ENCODE measurements around the gene DCP1B.

Gene DCP1B

DNA sequence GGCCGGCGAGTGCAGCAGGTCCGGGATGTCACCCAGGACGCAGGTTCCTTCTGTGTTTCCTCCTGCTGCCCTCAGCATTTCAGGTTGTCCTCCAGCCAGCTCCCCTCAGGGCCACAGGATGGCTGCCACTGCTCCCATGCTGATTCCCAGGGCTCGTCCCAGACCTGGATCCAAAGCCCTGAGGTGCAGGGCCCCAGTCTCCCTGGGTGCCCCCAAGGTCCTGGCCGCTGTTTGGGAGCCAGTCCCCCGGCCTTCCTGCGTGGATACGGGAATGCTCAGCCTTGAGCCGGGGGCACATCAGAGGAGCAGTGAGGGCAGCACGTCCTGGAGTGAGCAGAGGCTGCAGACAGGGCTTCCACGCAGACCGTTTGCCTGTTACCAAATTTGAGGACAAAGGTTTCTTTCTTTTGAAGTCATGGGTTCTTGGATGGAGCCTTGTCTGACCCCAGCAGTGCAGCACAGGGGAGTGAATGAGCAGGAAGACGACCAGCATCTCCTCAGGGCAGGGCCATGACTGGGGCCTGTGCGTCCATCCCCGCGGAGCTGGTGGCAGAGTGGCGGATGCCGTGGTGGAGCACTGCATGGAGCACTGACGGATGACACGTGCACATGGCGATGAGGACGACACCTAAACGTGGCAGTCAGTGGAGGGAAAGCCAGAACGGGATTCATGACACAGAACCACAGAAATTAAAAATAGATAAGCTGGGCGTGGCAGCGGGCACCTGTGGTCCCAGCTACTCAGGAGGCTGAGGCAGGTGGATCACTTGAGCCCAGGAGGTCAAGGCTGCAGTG is 73.3 kb downstream of the DCP1B start:
- Histone ChIP-seq H3K4me1 (ENCODE audit: control insufficient read depth, insufficient read depth, low read length, poor library complexity, severe bottlenecking) (no peaks in the 10 kb centered on the region), H3K4me3 (ENCODE audit: insufficient read depth, low read depth, low read length, poor library complexity, severe bottlenecking) (no peak overlapping the region), H3K27ac (ENCODE audit: insufficient read depth, low read length, poor library complexity, severe bottlenecking) (no peak overlapping the region), H3K36me3 (ENCODE audit: control insufficient read depth, insufficient read depth, low read length) (no peaks in the 10 kb centered on the region), H3K9me3 (ENCODE audit: control insufficient read depth, low read length) (no peaks in the 10 kb centered on the region), H3K27me3 (replicated peaks; ENCODE audit: control insufficient read depth, insufficient read depth, low read length, poor library complexity, severe bottlenecking) (no peaks in the 10 kb centered on the region)
- DNase-seq = no peak

- Histone ChIP-seq H3K4me1 (ENCODE audit: control insufficient read depth, insufficient read depth, low read length, poor library complexity, severe bottlenecking) (peaks cover under 1% of the 10 kb centered on the region), H3K36me3 (ENCODE audit: control insufficient read depth, insufficient read depth, low read length) (no peaks in the 10 kb centered on the region), H3K27ac (ENCODE audit: insufficient read depth, low read length, poor library complexity, severe bottlenecking) (no peak overlapping the region), H3K9me3 (ENCODE audit: control insufficient read depth, low read length) (no peaks in the 10 kb centered on the region), H3K27me3 (replicated peaks; ENCODE audit: control insufficient read depth, insufficient read depth, low read length, poor library complexity, severe bottlenecking) (no peaks in the 10 kb centered on the region), H3K4me3 (ENCODE audit: insufficient read depth, low read depth, low read length, poor library complexity, severe bottlenecking) (no peak overlapping the region)
- DNase-seq = no peak
Observed at GRCh38 chr12:1929985-1930802, 74.1 kb downstream of the DCP1B start.

- Histone ChIP-seq H3K4me1 (ENCODE audit: control insufficient read depth, insufficient read depth, low read length, poor library complexity, severe bottlenecking) (peaks cover 2% of the 10 kb centered on the region), H3K36me3 (ENCODE audit: control insufficient read depth, insufficient read depth, low read length) (no peaks in the 10 kb centered on the region), H3K27me3 (replicated peaks; ENCODE audit: control insufficient read depth, insufficient read depth, low read length, poor library complexity, severe bottlenecking) (no peaks in the 10 kb centered on the region), H3K9me3 (ENCODE audit: control insufficient read depth, low read length) (no peaks in the 10 kb centered on the region), H3K27ac (ENCODE audit: insufficient read depth, low read length, poor library complexity, severe bottlenecking) (no peak overlapping the region), H3K4me3 (ENCODE audit: insufficient read depth, low read depth, low read length, poor library complexity, severe bottlenecking) (no peak overlapping the region)
- DNase-seq = no peak
Observed at GRCh38 chr12:1929241-1929984, 74.8 kb downstream of the DCP1B start.

GRCh38 chr12:1928439-1929121 is 75.7 kb downstream of the DCP1B start:
- Histone ChIP-seq H3K9me3 (ENCODE audit: control insufficient read depth, low read length) (no peaks in the 10 kb centered on the region), H3K27me3 (replicated peaks; ENCODE audit: control insufficient read depth, insufficient read depth, low read length, poor library complexity, severe bottlenecking) (no peaks in the 10 kb centered on the region), H3K4me3 (ENCODE audit: insufficient read depth, low read depth, low read length, poor library complexity, severe bottlenecking) (no peak overlapping the region), H3K36me3 (ENCODE audit: control insufficient read depth, insufficient read depth, low read length) (no peaks in the 10 kb centered on the region), H3K4me1 (ENCODE audit: control insufficient read depth, insufficient read depth, low read length, poor library complexity, severe bottlenecking) (peaks cover 2% of the 10 kb centered on the region), H3K27ac (ENCODE audit: insufficient read depth, low read length, poor library complexity, severe bottlenecking) (no peak overlapping the region)
- DNase-seq = no peak

- H3K4me3 ChIP-seq (ENCODE audit: insufficient read depth, low read depth, low read length, poor library complexity, severe bottlenecking) = no peak overlapping the region
- no peak overlapping the region for H3K27ac ChIP-seq (ENCODE audit: insufficient read depth, low read length, poor library complexity, severe bottlenecking)
- no peaks in the 10 kb centered on the region for H3K36me3 ChIP-seq (ENCODE audit: control insufficient read depth, insufficient read depth, low read length)
- no peaks in the 10 kb centered on the region for H3K9me3 ChIP-seq (ENCODE audit: control insufficient read depth, low read length)
- no peak for DNase-seq
- no peaks in the 10 kb centered on the region for H3K27me3 ChIP-seq (replicated peaks; ENCODE audit: control insufficient read depth, insufficient read depth, low read length, poor library complexity, severe bottlenecking)
- H3K4me1 ChIP-seq (ENCODE audit: control insufficient read depth, insufficient read depth, low read length, poor library complexity, severe bottlenecking) = peaks cover 2% of the 10 kb centered on the region
Observed at GRCh38 chr12:1927751-1928351, 76.4 kb downstream of the DCP1B start.

DNA sequence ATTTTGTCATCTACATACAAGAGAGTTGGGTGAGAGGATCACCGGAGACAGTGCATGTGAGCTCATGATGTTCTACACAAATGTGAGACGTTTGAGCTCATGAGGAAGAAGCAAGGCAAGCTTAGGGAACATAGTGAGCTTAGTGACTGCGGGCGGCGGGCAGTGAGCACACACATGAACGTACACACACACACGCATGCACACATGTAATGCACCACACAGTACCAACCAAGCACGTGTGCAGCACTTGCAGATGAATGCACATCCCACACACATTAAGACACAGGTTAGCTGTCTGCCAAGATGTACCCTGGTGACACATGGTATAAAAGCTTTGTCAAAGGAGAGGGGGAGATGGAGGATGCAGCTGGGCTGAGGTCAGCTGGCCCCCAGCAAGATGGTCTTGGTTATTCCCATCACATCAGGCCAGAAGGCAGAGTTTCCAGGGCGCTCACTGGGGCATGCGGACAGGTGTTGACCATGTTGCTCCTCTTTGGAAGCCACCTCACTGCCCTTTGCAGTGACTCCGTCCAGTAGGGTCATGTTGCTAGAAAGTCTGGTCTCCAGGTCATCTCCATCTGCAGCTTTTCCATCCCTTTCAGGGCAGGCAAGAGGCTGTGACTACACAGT is 77.1 kb downstream of the DCP1B start:
- Histone ChIP-seq H3K4me1 (ENCODE audit: control insufficient read depth, insufficient read depth, low read length, poor library complexity, severe bottlenecking) (peaks cover 2% of the 10 kb centered on the region), H3K27me3 (replicated peaks; ENCODE audit: control insufficient read depth, insufficient read depth, low read length, poor library complexity, severe bottlenecking) (no peaks in the 10 kb centered on the region)
- no peak for DNase-seq

GRCh38 chr12:1926251-1926657 is 78.0 kb downstream of the DCP1B start:
- H3K27me3 ChIP-seq (replicated peaks; ENCODE audit: control insufficient read depth, insufficient read depth, low read length, poor library complexity, severe bottlenecking) = no peaks in the 10 kb centered on the region
- H3K36me3 ChIP-seq (ENCODE audit: control insufficient read depth, insufficient read depth, low read length) = no peaks in the 10 kb centered on the region
- no peaks in the 10 kb centered on the region for H3K9me3 ChIP-seq (ENCODE audit: control insufficient read depth, low read length)
- H3K4me1 ChIP-seq (ENCODE audit: control insufficient read depth, insufficient read depth, low read length, poor library complexity, severe bottlenecking) = peaks cover 2% of the 10 kb centered on the region
- H3K4me3 ChIP-seq (ENCODE audit: insufficient read depth, low read depth, low read length, poor library complexity, severe bottlenecking) = no peak overlapping the region
- no peak for DNase-seq
- H3K27ac ChIP-seq (ENCODE audit: insufficient read depth, low read length, poor library complexity, severe bottlenecking) = no peak overlapping the region

More for the DNA sequence above, 77.1 kb downstream of the DCP1B start:
- Histone ChIP-seq H3K9me3 (ENCODE audit: control insufficient read depth, low read length) (no peaks in the 10 kb centered on the region), H3K27ac (ENCODE audit: insufficient read depth, low read length, poor library complexity, severe bottlenecking) (no peak overlapping the region), H3K36me3 (ENCODE audit: control insufficient read depth, insufficient read depth, low read length) (no peaks in the 10 kb centered on the region), H3K4me3 (ENCODE audit: insufficient read depth, low read depth, low read length, poor library complexity, severe bottlenecking) (no peak overlapping the region)

DNA sequence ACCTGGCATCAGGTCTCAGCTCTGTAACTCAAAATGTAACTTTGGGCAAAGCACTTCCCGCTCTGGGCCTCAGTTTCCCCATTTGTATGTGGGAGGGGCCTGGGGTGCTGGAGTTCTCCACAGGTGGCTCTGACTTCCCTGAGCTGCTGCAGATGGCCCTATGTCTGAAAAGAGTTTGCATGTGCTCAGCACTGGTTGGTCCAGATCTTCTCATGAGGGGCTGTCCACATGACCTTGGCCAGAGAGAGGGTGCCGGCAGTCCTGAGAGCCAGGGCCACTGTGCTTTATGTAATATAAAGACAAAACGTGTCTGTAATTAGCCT is 78.6 kb downstream of the DCP1B start:
- no peaks in the 10 kb centered on the region for H3K27me3 ChIP-seq (replicated peaks; ENCODE audit: control insufficient read depth, insufficient read depth, low read length, poor library complexity, severe bottlenecking)
- H3K4me3 ChIP-seq (ENCODE audit: insufficient read depth, low read depth, low read length, poor library complexity, severe bottlenecking) = no peak overlapping the region
- H3K9me3 ChIP-seq (ENCODE audit: control insufficient read depth, low read length) = no peaks in the 10 kb centered on the region
- peaks cover 2% of the 10 kb centered on the region for H3K4me1 ChIP-seq (ENCODE audit: control insufficient read depth, insufficient read depth, low read length, poor library complexity, severe bottlenecking)
- no peak for DNase-seq
- H3K36me3 ChIP-seq (ENCODE audit: control insufficient read depth, insufficient read depth, low read length) = no peaks in the 10 kb centered on the region
- no peak overlapping the region for H3K27ac ChIP-seq (ENCODE audit: insufficient read depth, low read length, poor library complexity, severe bottlenecking)

DNA sequence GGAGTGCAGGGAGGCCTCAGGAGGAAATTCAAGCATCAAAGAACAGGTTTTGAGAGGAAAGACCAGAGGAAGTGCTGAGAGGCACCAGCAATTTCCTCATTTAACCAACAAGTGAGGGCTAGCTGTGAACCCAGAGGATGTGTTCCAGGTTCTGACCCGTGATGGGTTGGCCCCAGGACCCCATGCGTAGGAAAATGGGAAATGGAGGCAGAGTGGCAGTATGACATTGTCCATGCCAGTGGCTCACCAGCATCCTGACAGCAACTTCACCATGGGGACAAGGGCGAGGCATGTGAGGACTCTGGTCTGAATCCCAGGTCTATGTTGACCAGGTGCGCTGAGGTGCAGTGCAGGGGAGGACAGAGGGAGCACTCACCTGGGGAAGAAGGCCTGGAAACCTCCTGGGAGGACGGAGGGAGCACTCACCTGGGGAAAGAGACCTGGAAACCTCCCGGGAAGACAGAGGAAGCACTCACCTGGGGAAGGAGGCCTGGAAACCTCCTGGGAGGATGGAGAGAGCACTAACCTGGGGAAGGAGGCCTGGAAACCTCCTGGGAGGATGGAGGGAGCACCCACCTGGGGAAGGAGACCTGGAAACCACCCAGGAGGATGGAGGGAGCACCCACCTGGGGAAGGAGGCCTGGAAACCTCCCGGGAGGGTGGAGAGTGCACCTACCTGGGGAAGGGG is 79.1 kb downstream of the DCP1B start:
- peaks cover 2% of the 10 kb centered on the region for H3K4me1 ChIP-seq (ENCODE audit: control insufficient read depth, insufficient read depth, low read length, poor library complexity, severe bottlenecking)
- H3K27me3 ChIP-seq (replicated peaks; ENCODE audit: control insufficient read depth, insufficient read depth, low read length, poor library complexity, severe bottlenecking) = no peaks in the 10 kb centered on the region
- H3K9me3 ChIP-seq (ENCODE audit: control insufficient read depth, low read length) = no peaks in the 10 kb centered on the region
- no peak for DNase-seq
- H3K27ac ChIP-seq (ENCODE audit: insufficient read depth, low read length, poor library complexity, severe bottlenecking) = no peak overlapping the region
- H3K36me3 ChIP-seq (ENCODE audit: control insufficient read depth, insufficient read depth, low read length) = no peaks in the 10 kb centered on the region
- H3K4me3 ChIP-seq (ENCODE audit: insufficient read depth, low read depth, low read length, poor library complexity, severe bottlenecking) = no peak overlapping the region
